Colonic mucosa (tissue), 4 donors: Measurements from ENCODE around the gene DENND5B. TPM values are rescaled to one million over a fixed set of nuclear protein-coding genes. Genes with fewer than 3 reads are reported as not detected.

Experiments used
- DNase-seq: peaks from one replicate; pipeline ENCODE4 v3.0.0-alpha.2; 2020
- H3K27ac ChIP-seq: fragments of 200-600 bp; one replicate; pipeline ENCODE4 v1.8.0; 2021
- H3K27me3 ChIP-seq: fragments of 200-600 bp; one replicate; pipeline ENCODE4 v1.8.0; 2021
- H3K36me3 ChIP-seq: fragments of 200-600 bp; one replicate; pipeline ENCODE4 v1.8.0; 2021
- H3K4me1 ChIP-seq: fragments of 200-600 bp; one replicate; pipeline ENCODE4 v1.8.0; 2021; ENCODE audit warnings: mild to moderate bottlenecking
- H3K4me3 ChIP-seq: fragments of 200-600 bp; one replicate; pipeline ENCODE4 v1.8.0; 2021
- H3K9ac ChIP-seq, 2 donors: one replicate each; pipeline ENCODE4 v1.7.0; 2013; ENCODE audit warnings: control low read depth in 2 of 2, low read depth in 2 of 2, low read length in 2 of 2
- H3K9me3 ChIP-seq: fragments of 200-600 bp; one replicate; pipeline ENCODE4 v1.8.0; 2021
- CTCF ChIP-seq: fragments of 200-600 bp; IDR thresholded peaks from one replicate; pipeline ENCODE4 v1.8.0; 2022; ENCODE audit warnings: antibody characterized with exemption, mild to moderate bottlenecking
- intact Hi-C: fragments of 100-400 bp; cut with DNase I; formaldehyde crosslinking; loops from one replicate; pipeline ENCODE4 v1.14.1; 2022
- total RNA-seq, 2 donors: library from RNA; stranded (reverse); fragmentation: NEBNext Ultra II Directional in 1 of 2; extraction: Animal tissue kit (Norgen Biotek cat#: 25700) in 1 of 2; gene quantifications; one replicate each; pipeline ENCODE4 v1.2.1, GENCODE V29; 2021
- donor health status: healthy.
- donor health status: DM: no; HTN: no; CAD: no.
- donor health status: DM: no; HTN: no; CAD: no.

The DENND5B gene
- total RNA-seq, 2 donors from 2014 or later, result 3.9 to 11.8 TPM

DNA sequence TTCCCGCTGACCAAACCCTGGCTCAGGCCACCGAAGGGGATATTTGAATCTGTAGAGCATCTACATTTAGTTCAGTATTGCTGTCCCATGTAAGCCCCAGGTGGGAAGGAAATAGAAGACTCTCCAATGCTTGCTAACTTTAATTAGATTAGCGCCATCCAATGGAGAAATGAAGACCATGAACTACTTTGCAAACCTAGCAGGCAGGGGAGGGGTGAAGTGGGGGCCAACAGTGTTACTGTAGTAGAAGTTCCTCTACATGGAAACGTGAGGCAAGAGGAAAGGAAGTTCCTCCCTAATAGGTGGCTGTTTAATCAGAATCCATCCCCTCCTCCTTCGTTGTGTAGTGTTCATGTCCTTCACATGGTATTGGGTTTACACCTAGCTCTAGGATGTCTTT, 9.3 kb upstream of the DENND5B start:
- Histone ChIP-seq H3K27me3 (no peaks in the 10 kb centered on the region), H3K9ac (no peak overlapping the region), H3K9me3 (no peaks in the 10 kb centered on the region), H3K4me1 (no peaks in the 10 kb centered on the region), H3K36me3 (no peaks in the 10 kb centered on the region), H3K27ac (no peak overlapping the region), H3K4me3 (no peak overlapping the region)
- no peak for TF ChIP-seq CTCF
- DNase-seq, result no peak
- intact Hi-C loops, result no loop called here

- H3K36me3 ChIP-seq, result no peaks in the 10 kb centered on the region
- no peak overlapping the region for H3K9ac ChIP-seq
- no peaks in the 10 kb centered on the region for H3K4me1 ChIP-seq
- no peaks in the 10 kb centered on the region for H3K9me3 ChIP-seq
- H3K27ac ChIP-seq, result no peak overlapping the region
- no peak overlapping the region for H3K4me3 ChIP-seq
- intact Hi-C loops, result no loop called here
- no peaks in the 10 kb centered on the region for H3K27me3 ChIP-seq
- TF ChIP-seq CTCF, result no peak
- DNase-seq, result no peak
Observed at GRCh38 chr12:31599053-31599452, 8.1 kb upstream of the DENND5B start.

- no peaks in the 10 kb centered on the region for H3K36me3 ChIP-seq
- DNase-seq, result no peak
- no peaks in the 10 kb centered on the region for H3K4me1 ChIP-seq
- intact Hi-C loops, result no loop called here
- H3K9ac ChIP-seq, result no peak overlapping the region
- no peaks in the 10 kb centered on the region for H3K9me3 ChIP-seq
- no peak for TF ChIP-seq CTCF
- H3K4me3 ChIP-seq, result no peak overlapping the region
- H3K27ac ChIP-seq, result no peak overlapping the region
- no peaks in the 10 kb centered on the region for H3K27me3 ChIP-seq
Observed at GRCh38 chr12:31597066-31597465, 6.1 kb upstream of the DENND5B start.

DNA sequence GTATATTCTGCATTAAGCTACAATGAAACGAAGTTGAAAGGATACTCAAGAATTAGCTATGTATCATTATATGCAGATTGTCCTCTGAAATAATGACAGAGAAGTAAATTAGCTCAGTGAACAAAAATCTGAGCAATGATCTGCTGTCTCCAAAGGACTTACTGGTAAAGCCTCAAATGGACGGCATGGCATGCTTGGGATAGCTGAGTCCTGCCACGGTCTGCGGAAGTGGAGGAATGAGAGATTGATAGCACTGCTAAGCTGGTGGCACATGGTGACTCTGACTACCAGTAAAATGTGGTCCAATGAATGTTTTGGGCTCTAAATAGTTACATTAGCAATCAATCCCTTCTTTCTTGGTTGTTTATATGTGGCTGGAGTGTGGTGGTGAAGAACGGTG, 3.7 kb upstream of the DENND5B start:
- no peaks in the 10 kb centered on the region for H3K4me1 ChIP-seq
- H3K9me3 ChIP-seq, result no peaks in the 10 kb centered on the region
- DNase-seq, result no peak
- H3K27me3 ChIP-seq, result no peaks in the 10 kb centered on the region
- no peak for TF ChIP-seq CTCF
- intact Hi-C loops, result no loop called here
- no peak overlapping the region for H3K9ac ChIP-seq
- no peaks in the 10 kb centered on the region for H3K36me3 ChIP-seq
- no peak overlapping the region for H3K4me3 ChIP-seq
- H3K27ac ChIP-seq, result no peak overlapping the region

DNA sequence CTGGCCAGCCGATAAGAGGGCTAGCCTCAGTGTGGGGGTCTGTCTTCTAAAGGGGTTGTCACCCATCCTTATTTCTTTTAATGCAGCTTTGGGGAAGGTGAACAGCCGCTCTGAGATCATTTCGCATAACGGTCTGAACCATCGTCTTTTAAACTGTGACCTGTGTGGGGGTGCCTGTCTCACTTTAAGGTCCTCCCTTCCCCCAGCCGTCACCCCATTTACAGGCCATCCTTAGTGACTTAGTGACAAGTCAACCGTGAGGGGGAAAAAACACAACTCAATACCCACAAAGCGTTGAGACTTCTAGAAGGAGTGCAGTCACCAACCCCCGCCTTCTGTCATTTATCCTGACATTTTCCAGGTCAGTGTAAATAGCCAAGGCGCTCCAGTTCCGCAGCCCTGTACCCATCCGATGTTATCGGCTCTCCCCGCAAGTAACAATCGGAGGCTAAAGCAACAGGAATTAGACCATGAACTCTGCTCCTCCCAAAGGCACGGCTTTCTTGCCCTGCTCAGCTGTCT, 505 bp upstream of the DENND5B start:
- intact Hi-C loops, result no loop called here
- Histone ChIP-seq H3K36me3 (no peaks in the 10 kb centered on the region), H3K27me3 (no peaks in the 10 kb centered on the region), H3K4me1 (no peaks in the 10 kb centered on the region), H3K9me3 (no peaks in the 10 kb centered on the region), H3K4me3 (peak overlapping the region; percentile 75), H3K27ac (peak overlapping the region; percentile 56), H3K9ac (peak overlapping the region; percentile 70 to 71)
- TF ChIP-seq CTCF, result no peak
- peak; percentile 25 for DNase-seq
